Endothelial cell (in vitro differentiated cells): Measurements from ENCODE around the gene KLF2. TPM values are rescaled to one million over a fixed set of nuclear protein-coding genes. Genes with fewer than 3 reads are reported as not detected.

Source experiments
- DNase-seq: peaks from one replicate; pipeline ENCODE4 v3.0.0; 2021; ENCODE audit warnings: low spot score
- H3K27ac Mint-ChIP-seq: one replicate; pipeline ENCODE4 v1.8.0; 2021; ENCODE audit warnings: mixed read lengths, inconsistent platforms; ENCODE audit not compliant: unreplicated experiment
- H3K27me3 Mint-ChIP-seq: one replicate; pipeline ENCODE4 v1.8.0; 2021; ENCODE audit warnings: mild to moderate bottlenecking, moderate library complexity, mixed read lengths, inconsistent platforms; ENCODE audit not compliant: unreplicated experiment
- H3K36me3 Mint-ChIP-seq: one replicate; pipeline ENCODE4 v1.8.0; 2021; ENCODE audit warnings: mild to moderate bottlenecking, low read depth, mixed read lengths, inconsistent platforms; ENCODE audit not compliant: unreplicated experiment
- H3K4me1 Mint-ChIP-seq: one replicate; pipeline ENCODE4 v1.8.0; 2021; ENCODE audit warnings: mild to moderate bottlenecking, mixed read lengths, inconsistent platforms; ENCODE audit not compliant: unreplicated experiment
- H3K4me3 Mint-ChIP-seq: one replicate; pipeline ENCODE4 v1.8.0; 2021; ENCODE audit warnings: mild to moderate bottlenecking, mixed read lengths, inconsistent platforms; ENCODE audit not compliant: unreplicated experiment
- H3K9me3 Mint-ChIP-seq: one replicate; pipeline ENCODE4 v1.8.0; 2021; ENCODE audit warnings: mixed read lengths, inconsistent platforms; ENCODE audit not compliant: unreplicated experiment
- CTCF ChIP-seq: fragments of 200-600 bp; sonication (generic); IDR thresholded peaks from one replicate; pipeline ENCODE4 v1.5.0; 2021; ENCODE audit warnings: antibody characterized with exemption; ENCODE audit not compliant: unreplicated experiment
- long read RNA-seq: library from polyadenylated mRNA; unstranded; transcript quantifications from one replicate; pipeline ENCODE4 v2.0.0, GENCODE V29; 2020; ENCODE audit not compliant: unreplicated experiment
- total RNA-seq: library from RNA; stranded (reverse); fragmentation: NEBNext Ultra II Directional; extraction: Animal tissue kit (Norgen Biotek cat#: 25700); gene quantifications from one replicate; pipeline ENCODE4 v1.2.1, GENCODE V29; 2021; ENCODE audit not compliant: unreplicated experiment

The KLF2 gene
- 48.9 TPM for total RNA-seq
- long read RNA-seq, partial matches to known transcripts, result 1 of 2 reads
- long read RNA-seq, other reads (novel, unspliced or antisense), result 0 of 2 reads

GRCh38 chr19:16324384-16325160 is at the start of gene KLF2:
Gene KLF2, plus strand, starts transcription at chr19:16324826. Its CDS starts 98 bp downstream, at chr19:16324924.
- peaks cover 59% of the 10 kb centered on the region for H3K27me3 Mint-ChIP-seq
- H3K4me3 Mint-ChIP-seq, result no peak within 1 kb of the TSS
- H3K4me1 Mint-ChIP-seq, result peaks cover 21% of the 10 kb centered on the region
- peaks cover 33% of the 10 kb centered on the region for H3K36me3 Mint-ChIP-seq
- no peak for TF ChIP-seq CTCF
- peak within 1 kb of the TSS; percentile 64 for H3K27ac Mint-ChIP-seq
- peak; percentile 93 for DNase-seq
- no peaks in the 10 kb centered on the region for H3K9me3 Mint-ChIP-seq

- H3K27ac Mint-ChIP-seq, result no peak overlapping the region
- no peaks in the 10 kb centered on the region for H3K36me3 Mint-ChIP-seq
- peaks cover 15% of the 10 kb centered on the region for H3K4me1 Mint-ChIP-seq
- no peak for DNase-seq
- no peak overlapping the region for H3K4me3 Mint-ChIP-seq
- no peaks in the 10 kb centered on the region for H3K9me3 Mint-ChIP-seq
- peaks cover 12% of the 10 kb centered on the region for H3K27me3 Mint-ChIP-seq
- TF ChIP-seq CTCF, result no peak
Observed at GRCh38 chr19:16280306-16280705, 44.3 kb upstream of the KLF2 start.

- H3K27ac Mint-ChIP-seq, result no peak overlapping the region
- DNase-seq, result no peak
- no peaks in the 10 kb centered on the region for H3K36me3 Mint-ChIP-seq
- no peaks in the 10 kb centered on the region for H3K9me3 Mint-ChIP-seq
- no peak overlapping the region for H3K4me3 Mint-ChIP-seq
- H3K4me1 Mint-ChIP-seq, result peaks cover 24% of the 10 kb centered on the region
- no peak for TF ChIP-seq CTCF
- H3K27me3 Mint-ChIP-seq, result peaks cover 8% of the 10 kb centered on the region
Observed at GRCh38 chr19:16281743-16282142, 42.9 kb upstream of the KLF2 start.

DNA sequence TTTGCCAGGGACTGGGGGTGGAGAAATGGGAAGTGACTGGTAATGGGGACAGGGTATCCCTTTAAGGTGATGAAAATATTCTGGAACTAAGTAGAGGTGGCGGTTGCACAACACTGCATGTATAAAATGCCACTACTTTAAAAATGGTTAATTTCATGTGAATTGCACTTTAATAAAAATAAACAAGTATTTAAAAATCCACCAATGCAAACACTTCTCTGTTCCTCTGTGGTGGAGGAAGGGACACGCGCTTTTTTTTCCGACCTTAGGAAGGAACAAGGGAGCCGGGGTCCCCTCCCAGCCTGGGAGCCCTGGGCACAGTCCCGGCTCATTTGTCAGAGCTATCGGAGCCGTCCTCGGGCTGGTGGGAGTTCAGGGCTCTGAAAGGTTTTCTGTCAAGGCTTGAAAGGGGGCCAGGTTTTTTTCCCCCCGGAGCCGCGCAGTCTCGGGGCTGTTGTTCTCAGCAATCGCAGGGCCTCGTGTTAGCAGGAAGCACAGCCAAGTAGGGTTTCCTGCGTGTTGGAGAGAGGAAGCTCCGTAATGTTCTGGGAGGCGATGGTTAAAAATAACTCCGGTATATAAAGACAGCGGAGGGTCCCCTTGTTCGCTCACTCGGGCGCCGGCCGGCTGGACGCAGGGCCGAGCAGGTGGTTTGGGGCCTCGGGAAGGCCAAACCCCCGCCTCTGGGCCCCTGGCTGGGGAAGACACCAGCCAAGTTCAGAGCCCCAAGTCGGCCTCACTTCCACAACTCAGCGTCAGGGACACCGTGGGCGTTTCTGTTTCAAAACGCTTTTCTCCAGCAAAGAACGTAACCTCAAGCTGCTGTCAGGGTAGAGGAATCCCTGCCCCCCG is 41.2 kb upstream of the KLF2 start:
- peak; percentile 51 for DNase-seq
- no peaks in the 10 kb centered on the region for H3K36me3 Mint-ChIP-seq
- H3K27me3 Mint-ChIP-seq, result peaks cover 8% of the 10 kb centered on the region

More for the DNA sequence above, 41.2 kb upstream of the KLF2 start:
- peaks cover 26% of the 10 kb centered on the region for H3K4me1 Mint-ChIP-seq
- no peak for TF ChIP-seq CTCF
- H3K27ac Mint-ChIP-seq, result peak overlapping the region; percentile 98
- no peak overlapping the region for H3K4me3 Mint-ChIP-seq
- no peaks in the 10 kb centered on the region for H3K9me3 Mint-ChIP-seq
